ENCODE results near the gene SPATS2L. TPM values are rescaled to one million over a fixed set of nuclear protein-coding genes. Genes with fewer than 3 reads are reported as not detected.

SPATS2L gene
- total RNA-seq, 1 experiment from 2014 or later, result 47.3 TPM

DNA sequence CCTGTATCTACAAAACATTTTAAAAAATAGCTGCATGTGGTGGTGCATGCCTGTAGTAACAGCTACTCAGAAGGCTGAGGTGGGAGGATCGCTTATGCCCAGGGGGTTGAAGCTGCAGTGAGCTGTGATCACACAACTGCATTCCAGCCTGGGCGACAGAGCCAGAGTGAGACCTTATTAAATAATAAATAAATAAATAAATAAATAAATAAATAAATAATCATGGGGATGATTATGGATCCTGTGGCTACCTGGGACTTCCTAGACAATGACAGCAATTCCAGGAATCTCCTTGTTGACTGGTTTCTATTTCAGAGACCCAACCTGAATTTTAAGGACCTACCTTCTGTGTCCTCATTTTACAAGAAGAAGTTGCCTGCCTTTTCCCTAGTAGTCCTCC lies 111.9 kb downstream of the SPATS2L start:
- no peak for DNase-seq
- Mint-ChIP-seq H3K9me3 (no peaks in the 10 kb centered on the region), H3K36me3 (ENCODE audit: insufficient read depth in 1 of 3, low read depth in 3 of 3) (peaks cover 10 to 41% (median 16%) of the 10 kb centered on the region in 3 experiments; a peak in 6 of 7 replicates)

More for the DNA sequence above, 111.9 kb downstream of the SPATS2L start:
- H3K27me3 Mint-ChIP-seq (ENCODE audit: low read depth), result no peaks in the 10 kb centered on the region
- no peak overlapping the region for H3K9ac ChIP-seq (ENCODE audit: extremely low read depth, insufficient read length, low read length)
- peak overlapping the region in 2 of 3 experiments; percentile 81 to 86; a peak in 3 of 7 replicates for H3K27ac Mint-ChIP-seq
- no peak overlapping the region for H3K4ac ChIP-seq (ENCODE audit: low read depth, low read length)
- H2BK20ac ChIP-seq (ENCODE audit: low read depth, low read length, poor library complexity, severe bottlenecking), result no peak overlapping the region
- H3K56ac ChIP-seq (ENCODE audit: insufficient read length, low read depth, low read length), result no peak overlapping the region
- H2BK12ac ChIP-seq (ENCODE audit: insufficient read length, low read depth, low read length), result peak overlapping the region; percentile 65
- no peaks in the 10 kb centered on the region for H3K79me1 ChIP-seq (ENCODE audit: insufficient read depth, low read depth, low read length, poor library complexity, severe bottlenecking)
- no peak overlapping the region for H2AK5ac ChIP-seq (ENCODE audit: insufficient read length, low read length)
- no peak overlapping the region for H3K14ac ChIP-seq (ENCODE audit: insufficient read depth, low read length)
- H3K23ac ChIP-seq (ENCODE audit: insufficient read length, low read depth, low read length), result no peak overlapping the region
- H4K91ac ChIP-seq (ENCODE audit: insufficient read length, low read depth, low read length), result no peak overlapping the region
- WGBS (ENCODE audit: extremely low coverage, insufficient read length, low lambda C conversion rate), result no CpG with 5 or more reads among the region's 2 CpGs
- H2BK120ac ChIP-seq (ENCODE audit: low read depth, low read length, poor library complexity, severe bottlenecking), result no peak overlapping the region
- no peak overlapping the region for H2BK15ac ChIP-seq (ENCODE audit: low read depth, low read length)
- no peaks in the 10 kb centered on the region for H3K9me3 ChIP-seq (ENCODE audit: control insufficient read depth, low read depth, low read length)
- no peak overlapping the region for H4K5ac ChIP-seq (ENCODE audit: insufficient read length, low read depth, low read length)
- no peak overlapping the region for H4K8ac ChIP-seq (replicated peaks; ENCODE audit: insufficient read length, low read depth, low read length)
- no peak overlapping the region for H3T11ph ChIP-seq (ENCODE audit: low read length)
- peaks cover 30 to 32% of the 10 kb centered on the region in 2 experiments for H3K4me1 Mint-ChIP-seq
- TF ChIP-seq, protein P1, sequence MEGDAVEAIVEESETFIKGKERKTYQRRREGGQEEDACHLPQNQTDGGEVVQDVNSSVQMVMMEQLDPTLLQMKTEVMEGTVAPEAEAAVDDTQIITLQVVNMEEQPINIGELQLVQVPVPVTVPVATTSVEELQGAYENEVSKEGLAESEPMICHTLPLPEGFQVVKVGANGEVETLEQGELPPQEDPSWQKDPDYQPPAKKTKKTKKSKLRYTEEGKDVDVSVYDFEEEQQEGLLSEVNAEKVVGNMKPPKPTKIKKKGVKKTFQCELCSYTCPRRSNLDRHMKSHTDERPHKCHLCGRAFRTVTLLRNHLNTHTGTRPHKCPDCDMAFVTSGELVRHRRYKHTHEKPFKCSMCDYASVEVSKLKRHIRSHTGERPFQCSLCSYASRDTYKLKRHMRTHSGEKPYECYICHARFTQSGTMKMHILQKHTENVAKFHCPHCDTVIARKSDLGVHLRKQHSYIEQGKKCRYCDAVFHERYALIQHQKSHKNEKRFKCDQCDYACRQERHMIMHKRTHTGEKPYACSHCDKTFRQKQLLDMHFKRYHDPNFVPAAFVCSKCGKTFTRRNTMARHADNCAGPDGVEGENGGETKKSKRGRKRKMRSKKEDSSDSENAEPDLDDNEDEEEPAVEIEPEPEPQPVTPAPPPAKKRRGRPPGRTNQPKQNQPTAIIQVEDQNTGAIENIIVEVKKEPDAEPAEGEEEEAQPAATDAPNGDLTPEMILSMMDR (conservative IDR thresholded peaks at IDR 0.05), result no peak
- no peak overlapping the region for H2BK5ac ChIP-seq (ENCODE audit: insufficient read length, low read length)
- no peaks in the 10 kb centered on the region for H3K79me2 ChIP-seq (ENCODE audit: insufficient read depth, low read length)
- H3K4me3 Mint-ChIP-seq, result no peak overlapping the region
- no peak overlapping the region for H2AFZ ChIP-seq (ENCODE audit: low read length)
- no peaks in the 10 kb centered on the region for H3K4me1 ChIP-seq (ENCODE audit: insufficient read depth, low read length)
- no peaks in the 10 kb centered on the region for H4K20me1 ChIP-seq (ENCODE audit: control insufficient read depth, insufficient read depth, insufficient read length)
- no peaks in the 10 kb centered on the region for H3K23me2 ChIP-seq (ENCODE audit: insufficient read length, low read depth, low read length, poor library complexity, severe bottlenecking)
- no peak overlapping the region for H3K18ac ChIP-seq (ENCODE audit: insufficient read length, low read depth, low read length)
- no peak overlapping the region for H3K27ac ChIP-seq (ENCODE audit: insufficient read length, low read depth, low read length)
- H3K4me2 ChIP-seq (ENCODE audit: insufficient read depth, insufficient read length, low read length), result no peak overlapping the region
- no peaks in the 10 kb centered on the region for H3K27me3 ChIP-seq (ENCODE audit: insufficient read depth, low read length)
